ENCODE measurements around the gene LIMCH1. TPM values are rescaled to one million over a fixed set of nuclear protein-coding genes. Genes with fewer than 3 reads are reported as not detected.

LIMCH1 gene
- total RNA-seq, 1 experiment from 2014 or later: 3.3 TPM

DNA sequence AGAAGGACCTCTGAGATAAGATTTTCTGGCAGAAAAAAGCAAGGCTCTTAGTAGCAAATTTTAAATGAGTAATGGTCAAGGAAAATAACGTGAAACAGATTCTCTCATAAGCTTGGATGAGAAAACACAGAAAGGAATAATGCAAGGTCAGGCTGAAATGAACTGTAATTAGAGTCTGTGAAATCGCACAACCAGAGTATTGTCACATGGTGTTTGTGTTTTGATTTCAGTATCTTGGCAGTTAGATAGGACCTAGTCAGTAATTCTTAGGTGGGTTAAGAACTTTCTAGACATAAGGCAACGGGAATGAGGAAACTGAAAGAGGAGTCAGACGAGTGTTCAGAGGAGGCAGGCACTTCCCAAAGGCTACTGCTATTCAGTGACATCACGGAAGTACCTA is 34.6 kb downstream of the LIMCH1 start:
- Mint-ChIP-seq H3K4me3 (no peak overlapping the region), H3K4me1 (peaks cover 0 to 3% of the 10 kb centered on the region in 2 experiments; a peak in 1 of 4 replicates), H3K36me3 (ENCODE audit: insufficient read depth in 1 of 3, low read depth in 3 of 3) (no peaks in the 10 kb centered on the region), H3K9me3 (no peaks in the 10 kb centered on the region), H3K27me3 (ENCODE audit: low read depth) (no peaks in the 10 kb centered on the region), H3K27ac (no peak overlapping the region)
- H2BK20ac ChIP-seq (ENCODE audit: low read depth, low read length, poor library complexity, severe bottlenecking): no peak overlapping the region
- H4K20me1 ChIP-seq (ENCODE audit: control insufficient read depth, insufficient read depth, insufficient read length): no peaks in the 10 kb centered on the region
- no peak overlapping the region for H3K4me2 ChIP-seq (ENCODE audit: insufficient read depth, insufficient read length, low read length)
- H2BK15ac ChIP-seq (ENCODE audit: low read depth, low read length): no peak overlapping the region
- H3K27me3 ChIP-seq (ENCODE audit: insufficient read depth, low read length): no peaks in the 10 kb centered on the region
- H3K56ac ChIP-seq (ENCODE audit: insufficient read length, low read depth, low read length): no peak overlapping the region
- WGBS (ENCODE audit: extremely low coverage, insufficient read length, low lambda C conversion rate): no CpG with 5 or more reads among the region's 5 CpGs
- H3K9ac ChIP-seq (ENCODE audit: extremely low read depth, insufficient read length, low read length): no peak overlapping the region
- H3K27ac ChIP-seq (ENCODE audit: insufficient read length, low read depth, low read length): no peak overlapping the region
- H2BK120ac ChIP-seq (ENCODE audit: low read depth, low read length, poor library complexity, severe bottlenecking): no peak overlapping the region
- H2AK5ac ChIP-seq (ENCODE audit: insufficient read length, low read length): no peak overlapping the region
- no peak overlapping the region for H4K8ac ChIP-seq (replicated peaks; ENCODE audit: insufficient read length, low read depth, low read length)
- TF ChIP-seq, protein P1, sequence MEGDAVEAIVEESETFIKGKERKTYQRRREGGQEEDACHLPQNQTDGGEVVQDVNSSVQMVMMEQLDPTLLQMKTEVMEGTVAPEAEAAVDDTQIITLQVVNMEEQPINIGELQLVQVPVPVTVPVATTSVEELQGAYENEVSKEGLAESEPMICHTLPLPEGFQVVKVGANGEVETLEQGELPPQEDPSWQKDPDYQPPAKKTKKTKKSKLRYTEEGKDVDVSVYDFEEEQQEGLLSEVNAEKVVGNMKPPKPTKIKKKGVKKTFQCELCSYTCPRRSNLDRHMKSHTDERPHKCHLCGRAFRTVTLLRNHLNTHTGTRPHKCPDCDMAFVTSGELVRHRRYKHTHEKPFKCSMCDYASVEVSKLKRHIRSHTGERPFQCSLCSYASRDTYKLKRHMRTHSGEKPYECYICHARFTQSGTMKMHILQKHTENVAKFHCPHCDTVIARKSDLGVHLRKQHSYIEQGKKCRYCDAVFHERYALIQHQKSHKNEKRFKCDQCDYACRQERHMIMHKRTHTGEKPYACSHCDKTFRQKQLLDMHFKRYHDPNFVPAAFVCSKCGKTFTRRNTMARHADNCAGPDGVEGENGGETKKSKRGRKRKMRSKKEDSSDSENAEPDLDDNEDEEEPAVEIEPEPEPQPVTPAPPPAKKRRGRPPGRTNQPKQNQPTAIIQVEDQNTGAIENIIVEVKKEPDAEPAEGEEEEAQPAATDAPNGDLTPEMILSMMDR (conservative IDR thresholded peaks at IDR 0.05): no peak
- H3K4me1 ChIP-seq (ENCODE audit: insufficient read depth, low read length): peaks cover 5% of the 10 kb centered on the region; the same call in 1 of the 2 replicates
- no peak overlapping the region for H2BK12ac ChIP-seq (ENCODE audit: insufficient read length, low read depth, low read length)
- no peak overlapping the region for H2BK5ac ChIP-seq (ENCODE audit: insufficient read length, low read length)
- no peaks in the 10 kb centered on the region for H3K79me2 ChIP-seq (ENCODE audit: insufficient read depth, low read length)
- no peak overlapping the region for H4K91ac ChIP-seq (ENCODE audit: insufficient read length, low read depth, low read length)
- H2AFZ ChIP-seq (ENCODE audit: low read length): no peak overlapping the region
- no peak overlapping the region for H3K18ac ChIP-seq (ENCODE audit: insufficient read length, low read depth, low read length)
- no peaks in the 10 kb centered on the region for H3K79me1 ChIP-seq (ENCODE audit: insufficient read depth, low read depth, low read length, poor library complexity, severe bottlenecking)
- H3K4ac ChIP-seq (ENCODE audit: low read depth, low read length): no peak overlapping the region
- no peak overlapping the region for H4K5ac ChIP-seq (ENCODE audit: insufficient read length, low read depth, low read length)
- no peak overlapping the region for H3K23ac ChIP-seq (ENCODE audit: insufficient read length, low read depth, low read length)
- DNase-seq: no peak
- H3K23me2 ChIP-seq (ENCODE audit: insufficient read length, low read depth, low read length, poor library complexity, severe bottlenecking): no peaks in the 10 kb centered on the region
- no peak overlapping the region for H3K14ac ChIP-seq (ENCODE audit: insufficient read depth, low read length)
- H3T11ph ChIP-seq (ENCODE audit: low read length): no peak overlapping the region
- no peaks in the 10 kb centered on the region for H3K9me3 ChIP-seq (ENCODE audit: control insufficient read depth, low read depth, low read length)
